CD4-positive, CD25-positive, alpha-beta regulatory T cell (primary cell): Measurements from ENCODE around the gene NEK1. TPM values are rescaled to one million over a fixed set of nuclear protein-coding genes. Genes with fewer than 3 reads are reported as not detected.
A peak's percentile ranks its signal among the peaks of the same experiment; 100 is the strongest.
"Not testable (repeated sequence)": the region's sequence is repeated elsewhere in the genome, so short reads cannot be mapped to it uniquely, and the experiment has no call there.

Experiments used
- ATAC-seq, 2 donors: fragments of 150-1000 bp; cut with Tn5 transposase; one replicate each; pipeline ENCODE4 v1.10.0; 2021; ENCODE audit warnings: low read depth in 2 of 2, moderate number of reproducible peaks in 2 of 2, moderate library complexity in 1 of 2
- DNase-seq, 3 donors: peaks; one replicate each; pipeline versions ENCODE4 v3.0.0 to v3.0.0-alpha.2; 2012 to 2022; ENCODE audit warnings: mixed read lengths in 1 of 3
- H3K27ac ChIP-seq: one replicate; pipeline ENCODE4 v1.7.0; 2013; ENCODE audit warnings: mild to moderate bottlenecking, low read length; ENCODE audit not compliant: insufficient read depth, poor library complexity, severe bottlenecking
- H3K27me3 ChIP-seq: one replicate; pipeline ENCODE4 v1.7.0; 2013; ENCODE audit warnings: low read length; ENCODE audit not compliant: control insufficient read depth, insufficient read depth
- H3K36me3 ChIP-seq: one replicate; pipeline ENCODE4 v1.7.0; 2013; ENCODE audit warnings: mild to moderate bottlenecking, low read length, moderate library complexity; ENCODE audit not compliant: control insufficient read depth, insufficient read depth
- H3K4me1 ChIP-seq: 2 replicates; pipeline ENCODE4 v1.7.0; 2013; ENCODE audit warnings: mild to moderate bottlenecking, low read length; ENCODE audit not compliant: insufficient read depth, control insufficient read depth, poor library complexity, severe bottlenecking
- H3K4me3 ChIP-seq: one replicate; pipeline ENCODE4 v1.7.0; 2013; ENCODE audit warnings: low read depth, mild to moderate bottlenecking, low read length, moderate library complexity
- H3K9me3 ChIP-seq, 2 experiments: 1 replicate in 1 of 2; 2 replicates in 1 of 2; pipeline ENCODE4 v1.7.0; 2013; ENCODE audit warnings: low read length in 2 of 2, mild to moderate bottlenecking in 1 of 2, moderate library complexity in 1 of 2; ENCODE audit not compliant: control insufficient read depth in 2 of 2
- H3K27ac Mint-ChIP-seq, 3 donors: one replicate each; pipeline ENCODE4 v1.8.0; 2020 to 2022; ENCODE audit warnings: mild to moderate bottlenecking in 3 of 3, mixed read lengths in 3 of 3, moderate library complexity in 2 of 3
- H3K27me3 Mint-ChIP-seq: one replicate; pipeline ENCODE4 v1.8.0; 2022; ENCODE audit warnings: mild to moderate bottlenecking, mixed read lengths
- H3K36me3 Mint-ChIP-seq: one replicate; pipeline ENCODE4 v1.8.0; 2020; ENCODE audit warnings: mixed read lengths
- H3K4me1 Mint-ChIP-seq, 4 donors: one replicate each; pipeline ENCODE4 v1.8.0; 2020 to 2022; ENCODE audit warnings: mixed read lengths in 4 of 4, mild to moderate bottlenecking in 1 of 4
- H3K4me3 Mint-ChIP-seq, 4 donors: one replicate each; pipeline ENCODE4 v1.8.0; 2020 to 2022; ENCODE audit warnings: mild to moderate bottlenecking in 4 of 4, mixed read lengths in 4 of 4, moderate library complexity in 3 of 4
- H3K9me3 Mint-ChIP-seq, 7 donors: one replicate each; pipeline ENCODE4 v1.8.0; 2020 to 2022; ENCODE audit warnings: mixed read lengths in 7 of 7, mild to moderate bottlenecking in 3 of 7, moderate library complexity in 2 of 7
- polyA plus RNA-seq, 4 donors: library from polyadenylated mRNA; unstranded; fragments of 300-500 nt; fragmentation: Illumina TruSeq; gene quantifications; one replicate each; pipeline ENCODE4 v1.2.3, GENCODE V29; 2021
- total RNA-seq: library from RNA; stranded (reverse); gene quantifications from one replicate; pipeline ENCODE4 v1.2.3, GENCODE V29; 2022

The NEK1 gene
- total and polyA plus RNA-seq, 5 donors from 2014 or later, result 7.7 to 22.9 (median 10.8) TPM

DNA sequence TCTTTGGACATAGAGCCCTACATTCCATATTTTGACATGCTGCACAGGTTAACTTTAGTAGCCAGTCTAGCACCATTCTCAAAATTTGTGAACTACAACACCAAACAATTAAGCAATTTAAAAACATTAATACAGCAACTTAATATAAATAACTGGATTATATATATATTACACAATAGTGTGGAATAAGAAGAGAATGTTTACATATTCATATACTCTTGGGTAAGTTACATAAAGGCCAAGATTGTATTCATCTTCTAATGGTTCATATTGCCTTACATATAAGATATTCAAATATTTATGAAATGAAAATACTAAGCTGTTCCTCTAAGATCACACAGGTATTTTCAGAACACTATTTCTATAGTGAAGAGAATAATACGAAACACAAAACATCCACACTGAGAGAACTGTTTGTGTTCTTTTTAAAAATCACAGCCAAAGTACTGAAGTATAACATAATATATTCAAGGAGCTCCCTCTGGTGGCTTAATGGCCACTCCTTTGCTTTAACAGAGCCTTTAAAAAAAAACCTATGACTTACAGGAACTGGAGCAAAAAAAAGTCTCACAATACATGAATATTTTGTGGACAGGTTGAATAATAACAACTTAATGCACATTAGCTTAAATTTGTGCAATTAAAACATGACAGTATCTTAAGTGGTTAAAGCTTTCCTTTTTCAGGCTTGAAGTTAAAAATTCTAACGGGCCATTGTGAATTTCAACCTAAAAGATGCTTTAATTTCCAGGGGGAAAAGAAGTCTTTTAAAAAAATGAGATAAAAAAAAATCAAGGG, 46.2 kb downstream of the NEK1 start:
- ATAC-seq (peak in 1 of 2 donors; percentile 55), DNase-seq (peak in 2 of 3 donors; percentile 45 to 71)
- no peaks in the 10 kb centered on the region for H3K27me3 Mint-ChIP-seq
- peaks cover 1% of the 10 kb centered on the region for H3K36me3 Mint-ChIP-seq
- Histone ChIP-seq H3K4me1 (no peaks in the 10 kb centered on the region), H3K27ac (no peak overlapping the region), H3K36me3 (no peaks in the 10 kb centered on the region), H3K9me3 (no peaks in the 10 kb centered on the region), H3K27me3 (no peaks in the 10 kb centered on the region), H3K4me3 (no peak overlapping the region)
- peaks cover 3 to 14% (median 8%) of the 10 kb centered on the region in 4 donors for H3K4me1 Mint-ChIP-seq
- H3K9me3 Mint-ChIP-seq, result peaks cover 0 to under 1% (median 0%) of the 10 kb centered on the region in 7 donors
- peak overlapping the region in 1 of 4 donors; percentile 61 for H3K4me3 Mint-ChIP-seq
- H3K27ac Mint-ChIP-seq, result peak overlapping the region in 1 of 3 donors; percentile 52

DNA sequence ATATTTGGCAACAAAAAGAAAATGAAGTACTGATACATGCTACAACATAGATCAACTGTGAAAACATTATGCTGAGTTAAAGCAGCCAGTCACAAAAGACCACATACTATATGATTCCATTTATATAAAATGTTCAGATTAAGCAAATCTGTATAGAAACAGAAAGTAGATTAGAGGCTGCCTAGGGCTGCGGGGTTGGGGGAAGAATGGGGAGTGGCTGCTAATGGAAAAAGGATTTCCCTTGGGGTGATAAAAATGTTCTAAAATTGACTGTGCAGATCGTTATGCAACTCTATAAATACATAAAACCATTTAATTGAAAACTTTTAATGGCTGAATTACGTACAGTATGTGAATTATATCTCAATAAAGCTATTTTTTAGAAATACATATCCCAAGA, 46.8 kb downstream of the NEK1 start:
- Mint-ChIP-seq H3K27me3 (no peaks in the 10 kb centered on the region), H3K4me3 (no peak overlapping the region), H3K4me1 (peaks cover 5 to 14% (median 8%) of the 10 kb centered on the region in 4 donors), H3K36me3 (peaks cover 6% of the 10 kb centered on the region), H3K9me3 (no peaks in the 10 kb centered on the region), H3K27ac (no peak overlapping the region)
- H3K27me3 ChIP-seq, result no peaks in the 10 kb centered on the region
- H3K36me3 ChIP-seq, result no peaks in the 10 kb centered on the region
- DNase-seq, result no peak
- no peaks in the 10 kb centered on the region for H3K4me1 ChIP-seq
- H3K27ac ChIP-seq, result no peak overlapping the region
- no peak for ATAC-seq
- H3K4me3 ChIP-seq, result no peak overlapping the region
- H3K9me3 ChIP-seq, result no peaks in the 10 kb centered on the region

DNA sequence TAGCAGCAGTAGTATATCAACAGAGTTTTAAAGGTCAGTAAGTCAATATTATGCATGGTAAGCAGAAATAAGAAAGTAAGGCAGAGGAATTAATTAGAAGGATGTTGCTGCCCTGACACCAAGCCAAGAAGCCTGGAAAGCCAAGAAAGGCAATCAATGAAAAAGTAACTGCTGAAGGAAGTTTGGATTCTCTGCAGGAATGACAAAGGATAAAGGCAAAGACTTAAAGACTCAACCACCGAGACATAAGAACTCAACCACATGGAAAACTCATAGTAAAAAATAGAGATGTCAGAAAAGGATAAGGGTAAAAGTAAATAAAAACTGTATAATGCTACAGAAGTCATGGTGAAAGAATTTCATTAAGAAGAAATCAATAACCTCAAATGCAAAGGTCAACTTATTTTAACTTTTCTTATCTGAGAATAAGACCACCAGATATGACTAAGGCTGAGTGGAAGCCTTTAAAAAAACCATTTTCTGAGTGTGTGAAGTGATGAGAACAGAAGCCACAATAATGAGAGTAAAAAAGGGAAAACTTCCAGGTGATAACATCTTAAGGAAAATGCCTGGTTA, 55.2 kb downstream of the NEK1 start:
- Histone ChIP-seq H3K27ac (no peak overlapping the region), H3K9me3 (no peaks in the 10 kb centered on the region), H3K4me3 (no peak overlapping the region), H3K36me3 (peaks cover 35% of the 10 kb centered on the region), H3K4me1 (no peaks in the 10 kb centered on the region), H3K27me3 (no peaks in the 10 kb centered on the region)
- no peak for DNase-seq
- peaks cover 62% of the 10 kb centered on the region for H3K36me3 Mint-ChIP-seq
- H3K9me3 Mint-ChIP-seq, result peaks cover 0 to 8% (median 3%) of the 10 kb centered on the region in 7 donors
- H3K27me3 Mint-ChIP-seq, result no peaks in the 10 kb centered on the region
- peaks cover 0 to 5% (median 1%) of the 10 kb centered on the region in 4 donors for H3K4me1 Mint-ChIP-seq
- H3K4me3 Mint-ChIP-seq, result no peak overlapping the region
- no peak for ATAC-seq
- no peak overlapping the region for H3K27ac Mint-ChIP-seq

DNA sequence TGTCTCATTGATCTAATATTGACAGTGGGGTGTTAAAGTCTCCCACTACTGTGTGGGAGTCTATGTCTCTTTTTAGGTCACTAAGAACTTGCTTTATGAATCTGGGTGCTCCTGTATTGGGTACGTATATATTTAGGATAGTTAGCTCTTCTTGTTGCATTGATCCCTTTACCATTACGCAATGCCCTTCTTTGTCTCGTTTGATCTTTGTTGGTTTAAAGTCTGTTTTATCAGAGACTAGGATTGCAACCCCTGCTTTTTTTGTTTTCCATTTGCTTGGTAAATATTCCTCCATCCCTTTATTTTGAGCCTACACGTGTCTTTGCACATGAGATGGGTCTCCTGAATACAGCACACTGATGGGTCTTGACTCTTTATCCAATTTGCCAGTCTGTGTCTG, 65.8 kb downstream of the NEK1 start:
- DNase-seq, H3K4me3 ChIP-seq, H3K27me3 ChIP-seq, H3K27me3 Mint-ChIP-seq, H3K4me1 ChIP-seq, ATAC-seq, H3K4me3 Mint-ChIP-seq, H3K27ac ChIP-seq, H3K4me1 Mint-ChIP-seq, H3K9me3 ChIP-seq, H3K36me3 ChIP-seq: not testable (repeated sequence)
- Mint-ChIP-seq H3K36me3 (peaks cover 27% of the 10 kb centered on the region), H3K9me3 (peaks cover 4 to 56% (median 28%) of the 10 kb centered on the region in 7 donors), H3K27ac (peak overlapping the region in 1 of 3 donors; percentile 43)

DNA sequence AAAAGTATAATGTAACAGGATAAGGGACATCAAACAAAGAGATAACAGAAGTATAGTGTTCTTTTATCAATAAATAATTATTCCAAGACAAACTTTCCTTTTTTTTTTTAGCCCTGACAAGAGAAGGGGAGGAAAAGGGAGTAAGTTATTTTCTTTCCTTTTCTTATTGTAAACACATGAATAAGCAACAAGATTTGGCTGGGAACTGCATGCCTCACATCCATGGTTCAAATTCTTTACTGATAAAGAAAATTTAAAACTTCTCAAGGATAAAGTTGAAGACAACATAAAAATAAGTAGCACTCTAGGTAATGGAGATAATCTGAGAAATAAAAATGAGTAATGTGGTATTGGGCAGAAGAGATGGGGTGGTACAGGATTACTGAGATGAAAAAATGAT, 71.6 kb downstream of the NEK1 start:
- DNase-seq (no peak), ATAC-seq (no peak)
- Mint-ChIP-seq H3K27ac (no peak overlapping the region), H3K27me3 (no peaks in the 10 kb centered on the region), H3K4me1 (no peaks in the 10 kb centered on the region), H3K4me3 (no peak overlapping the region), H3K9me3 (peaks cover 3 to 33% (median 13%) of the 10 kb centered on the region in 7 donors), H3K36me3 (peaks cover 24% of the 10 kb centered on the region)
- Histone ChIP-seq H3K27me3 (no peaks in the 10 kb centered on the region), H3K9me3 (peaks cover 0 to 9% of the 10 kb centered on the region in 2 experiments), H3K36me3 (no peaks in the 10 kb centered on the region), H3K4me1 (no peaks in the 10 kb centered on the region), H3K27ac (no peak overlapping the region), H3K4me3 (no peak overlapping the region)

DNA sequence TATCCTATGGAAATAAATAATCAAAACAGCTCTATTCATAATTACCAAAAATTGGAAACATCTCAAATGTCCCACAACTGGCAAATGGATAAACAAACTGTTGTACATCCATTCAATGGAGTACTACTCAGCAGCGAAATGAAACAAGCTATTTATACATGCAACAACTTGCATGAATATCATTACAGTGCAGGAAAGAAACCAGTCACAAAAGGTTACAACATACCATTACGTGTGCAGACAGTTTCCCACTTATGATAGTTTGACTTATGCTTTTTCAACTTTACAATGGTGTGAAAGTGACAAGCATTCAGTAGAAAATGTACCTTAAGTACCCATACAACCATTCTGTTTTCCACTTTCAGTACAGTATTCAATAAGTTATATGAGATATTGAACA, 82.3 kb downstream of the NEK1 start:
- Mint-ChIP-seq H3K36me3 (peaks cover 65% of the 10 kb centered on the region), H3K4me3 (no peak overlapping the region), H3K27me3 (no peaks in the 10 kb centered on the region), H3K9me3 (peaks cover 0 to under 1% (median 0%) of the 10 kb centered on the region in 7 donors), H3K4me1 (peaks cover 0 to 4% (median 0%) of the 10 kb centered on the region in 4 donors), H3K27ac (no peak overlapping the region)
- ATAC-seq (no peak), DNase-seq (no peak)
- Histone ChIP-seq H3K4me3 (no peak overlapping the region), H3K4me1 (no peaks in the 10 kb centered on the region), H3K9me3 (no peaks in the 10 kb centered on the region), H3K27ac (no peak overlapping the region), H3K27me3 (no peaks in the 10 kb centered on the region), H3K36me3 (peaks cover 38% of the 10 kb centered on the region)

DNA sequence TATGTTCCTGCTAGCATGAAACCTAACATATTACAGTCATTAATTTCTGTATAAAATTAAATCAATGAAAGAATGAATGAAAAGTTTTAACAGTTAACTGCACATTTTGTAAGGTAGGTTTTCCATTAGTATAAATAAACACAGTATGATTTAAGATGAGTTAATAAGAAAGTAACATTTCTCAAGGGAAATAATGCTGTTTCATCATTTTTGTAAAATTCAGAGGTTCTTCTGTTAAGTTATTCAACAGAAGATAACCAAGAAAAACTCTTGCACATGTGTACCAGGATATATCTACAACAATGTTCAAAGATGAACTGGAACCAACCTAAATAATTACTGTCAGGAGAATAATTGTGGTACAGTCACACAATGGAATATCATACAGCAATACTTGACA, 88.6 kb downstream of the NEK1 start:
- H3K36me3 Mint-ChIP-seq, result peaks cover 36% of the 10 kb centered on the region
- Histone ChIP-seq H3K4me1 (no peaks in the 10 kb centered on the region), H3K4me3 (no peak overlapping the region)

More for the DNA sequence above, 88.6 kb downstream of the NEK1 start:
- no peak overlapping the region for H3K4me3 Mint-ChIP-seq
- Histone ChIP-seq H3K27me3 (no peaks in the 10 kb centered on the region), H3K27ac (no peak overlapping the region), H3K36me3 (peaks cover 10% of the 10 kb centered on the region), H3K9me3 (no peaks in the 10 kb centered on the region)
- H3K27me3 Mint-ChIP-seq, result no peaks in the 10 kb centered on the region
- H3K4me1 Mint-ChIP-seq, result peaks cover 0 to 4% (median 0%) of the 10 kb centered on the region in 4 donors
- peaks cover 0 to 5% (median 0%) of the 10 kb centered on the region in 7 donors for H3K9me3 Mint-ChIP-seq
- ATAC-seq (no peak), DNase-seq (no peak)
- H3K27ac Mint-ChIP-seq, result no peak overlapping the region
